Measurements from ENCODE around the gene SIRPA.
"Not testable (repeated sequence)": the region's sequence is repeated elsewhere in the genome, so short reads cannot be mapped to it uniquely, and the experiment has no call there.

Gene SIRPA

DNA sequence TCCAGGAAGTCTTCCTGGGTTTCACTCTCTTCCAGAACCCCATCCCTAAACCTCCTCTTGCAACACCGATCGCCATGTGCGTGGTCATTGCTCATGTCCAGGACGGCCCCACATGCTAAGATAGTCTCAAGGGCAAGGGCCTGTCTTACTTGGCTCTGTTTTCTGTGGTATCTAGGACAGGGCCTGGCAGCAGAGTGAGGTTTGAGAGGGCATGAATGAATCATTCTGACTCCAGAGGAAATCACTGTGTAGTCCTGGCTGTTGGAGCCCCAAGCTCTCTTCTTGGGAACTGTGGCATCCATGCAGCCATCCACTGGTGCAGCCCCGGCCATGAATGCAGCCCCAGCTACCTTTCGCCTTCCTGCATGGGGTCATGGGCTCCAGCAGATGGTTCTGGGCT is 12.4 kb downstream of the SIRPA start:
- no peak for DNase-seq (ENCODE audit: low read depth)

DNA sequence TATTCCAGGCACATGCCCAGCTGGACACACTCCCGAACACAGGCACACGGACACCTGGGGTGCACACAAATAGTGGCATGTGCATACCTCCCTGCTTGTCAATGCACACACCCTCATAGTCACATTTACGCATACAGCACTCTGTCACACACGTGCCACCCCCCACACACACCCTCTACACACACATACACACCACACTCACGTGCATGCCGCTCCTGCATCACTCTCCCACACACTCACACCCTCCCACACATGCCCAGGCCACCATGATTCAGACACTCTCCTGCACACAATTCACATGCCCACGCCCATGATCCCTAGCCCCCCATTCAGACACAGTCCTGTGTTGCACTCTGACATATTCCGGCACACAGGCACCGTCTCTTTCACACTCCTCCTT is 13.0 kb downstream of the SIRPA start:
- no peak for DNase-seq (ENCODE audit: low read depth)

GRCh38 chr20:1909097-1909496 is 13.9 kb downstream of the SIRPA start:
- DNase-seq (ENCODE audit: low read depth) = no peak

GRCh38 chr20:1911536-1911935 is 16.3 kb downstream of the SIRPA start:
- no peak for DNase-seq (ENCODE audit: low read depth)

- DNase-seq (ENCODE audit: low read depth) = no peak
Observed at GRCh38 chr20:1912053-1912452, 16.8 kb downstream of the SIRPA start.

DNA sequence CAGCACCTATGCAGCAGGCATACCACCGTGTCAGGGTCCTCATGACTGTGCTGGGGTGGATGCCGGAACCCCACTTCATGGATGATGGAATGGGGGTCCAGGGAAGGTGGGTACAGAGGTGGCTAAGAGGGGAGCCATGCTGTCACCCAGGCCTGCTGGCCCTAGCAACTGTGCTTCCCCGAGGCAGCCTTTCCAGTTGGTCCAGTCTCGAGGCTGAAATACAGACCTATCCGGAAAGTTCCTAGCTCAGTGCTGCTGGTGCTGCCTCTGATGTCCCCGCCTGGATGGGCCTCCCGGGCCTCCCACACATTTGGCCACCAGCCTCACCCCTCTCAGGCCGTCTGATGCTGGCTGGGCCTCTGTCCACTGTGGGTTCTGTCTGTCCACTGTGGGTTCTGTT is 17.4 kb downstream of the SIRPA start:
- no peak for DNase-seq (ENCODE audit: low read depth)

- not testable (repeated sequence) for DNase-seq (ENCODE audit: low read depth)
Observed at GRCh38 chr20:1915233-1915632, 20.0 kb downstream of the SIRPA start.

DNA sequence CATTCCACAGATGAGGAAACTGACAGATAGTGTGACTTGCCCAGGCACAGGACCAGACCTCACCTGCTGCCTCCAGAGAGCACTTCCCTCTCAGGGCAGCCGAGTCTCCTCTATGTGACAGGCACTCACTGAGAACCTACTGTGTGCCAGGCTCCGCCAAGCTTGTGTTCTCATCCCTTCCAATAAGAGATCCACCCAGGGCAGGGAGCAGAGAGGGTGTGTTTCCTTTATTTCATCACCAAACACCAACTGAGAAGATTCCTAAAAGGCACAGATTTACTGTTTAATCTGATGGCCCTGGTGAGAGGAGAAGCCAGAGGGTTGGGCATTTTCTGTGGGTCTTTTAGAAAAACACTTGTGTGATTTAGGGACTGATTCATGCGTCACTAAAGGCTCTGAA is 20.5 kb downstream of the SIRPA start:
- no peak for DNase-seq (ENCODE audit: low read depth)

- no peak for DNase-seq (ENCODE audit: low read depth)
Observed at GRCh38 chr20:1917786-1918185, 22.6 kb downstream of the SIRPA start.

GRCh38 chr20:1918491-1919165 is 23.4 kb downstream of the SIRPA start:
- no peak for DNase-seq (ENCODE audit: low read depth)

GRCh38 chr20:1920252-1920651 is 25.0 kb downstream of the SIRPA start:
- DNase-seq (ENCODE audit: low read depth) = no peak

- DNase-seq (ENCODE audit: low read depth) = no peak
Observed at GRCh38 chr20:1920826-1921225, 25.6 kb downstream of the SIRPA start.

- DNase-seq (ENCODE audit: low read depth) = not testable (repeated sequence)
Observed at GRCh38 chr20:1921985-1922384, 26.8 kb downstream of the SIRPA start.

- DNase-seq (ENCODE audit: low read depth) = no peak
Observed at GRCh38 chr20:1922786-1923185, 27.6 kb downstream of the SIRPA start.

DNA sequence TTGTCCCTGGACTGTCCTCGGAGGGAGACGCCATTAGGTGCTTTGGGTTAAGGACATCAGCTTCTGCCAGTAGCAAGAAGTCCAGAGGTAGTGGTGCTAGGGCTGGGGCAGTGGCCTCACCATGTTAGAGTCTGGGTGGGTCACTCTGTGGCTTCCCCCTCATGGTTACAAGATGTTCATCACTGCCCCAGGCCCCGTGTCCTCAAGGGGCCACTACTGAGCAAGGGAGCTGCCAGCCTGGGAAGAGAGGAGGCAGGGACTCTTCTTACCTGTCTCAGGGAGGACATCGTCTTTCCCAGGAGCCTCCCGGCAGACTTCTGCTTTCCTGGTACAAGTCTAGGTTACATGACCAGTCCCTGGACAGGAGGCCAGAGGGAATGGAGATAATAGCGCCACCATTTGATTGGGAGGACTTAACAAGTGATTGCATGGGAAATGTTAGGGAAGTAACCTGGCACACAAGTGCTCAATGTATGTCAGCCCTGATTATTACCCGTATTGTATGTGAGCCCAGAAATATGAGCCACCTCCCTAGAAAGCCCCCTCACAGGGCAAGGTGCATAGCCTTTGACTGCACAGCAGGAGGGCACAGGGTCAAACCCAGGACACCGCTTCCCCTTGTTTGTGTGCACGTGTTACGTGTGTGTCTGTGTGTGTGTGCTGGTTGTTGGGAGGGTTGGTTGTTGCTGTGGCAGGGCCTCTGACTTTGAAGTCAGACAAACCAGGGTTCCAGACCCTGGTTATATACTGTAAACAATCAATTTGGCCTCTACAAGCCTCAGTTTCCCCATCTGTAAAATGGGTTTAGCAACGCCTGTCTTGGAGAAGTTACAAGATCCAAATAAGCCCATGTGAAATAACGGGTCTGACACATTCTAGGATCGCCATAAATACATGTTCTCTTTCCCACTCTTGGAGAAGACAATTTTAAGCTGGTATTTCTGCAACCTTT is 30.0 kb downstream of the SIRPA start:
- DNase-seq (ENCODE audit: low read depth) = no peak

- DNase-seq (ENCODE audit: low read depth) = no peak
Observed at GRCh38 chr20:1926237-1926636, 31.0 kb downstream of the SIRPA start.

- no peak for DNase-seq (ENCODE audit: low read depth)
Observed at GRCh38 chr20:1927217-1927616, 32.0 kb downstream of the SIRPA start.

- no peak for DNase-seq (ENCODE audit: low read depth)
Observed at GRCh38 chr20:1928154-1928553, 32.9 kb downstream of the SIRPA start.

DNA sequence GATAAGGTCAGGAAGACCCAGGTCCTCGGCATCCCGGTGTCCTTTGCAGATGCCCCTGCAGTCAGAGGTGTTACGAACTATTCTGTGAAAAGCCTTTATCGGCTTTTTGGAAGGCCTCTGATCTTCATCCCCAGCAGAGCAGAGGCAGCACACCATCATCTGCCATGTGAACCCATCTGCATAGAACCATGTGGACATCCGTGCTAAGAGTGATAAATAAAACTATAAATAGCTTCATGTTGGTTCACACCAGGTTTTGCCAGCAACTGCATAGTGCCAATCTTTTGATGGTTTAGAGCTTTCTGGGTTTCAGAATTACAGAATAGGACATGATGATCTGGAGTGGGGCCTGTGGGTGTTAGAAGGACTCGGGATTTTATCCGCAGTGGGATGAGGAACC is 33.6 kb downstream of the SIRPA start:
- DNase-seq (ENCODE audit: low read depth) = no peak

DNA sequence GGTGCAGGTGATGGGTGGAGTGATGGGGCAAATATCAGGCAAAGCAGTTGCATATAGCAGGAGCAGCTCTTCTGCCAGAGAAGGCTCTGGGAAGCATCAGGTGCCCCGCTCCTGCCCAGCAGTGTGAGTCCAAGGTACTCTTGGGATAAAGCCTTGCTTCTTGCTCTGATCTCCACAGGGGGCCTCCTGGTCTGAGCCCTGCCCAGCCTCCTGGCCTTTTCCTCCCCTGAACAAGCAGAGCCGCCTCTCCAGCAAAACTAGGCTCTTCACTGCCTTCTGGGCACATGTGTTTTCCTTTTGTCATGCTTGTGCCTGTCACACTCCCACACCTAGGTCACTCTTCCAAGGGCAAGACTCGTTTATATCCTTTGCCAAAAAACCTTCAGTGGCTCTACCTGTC is 34.3 kb downstream of the SIRPA start:
- DNase-seq (ENCODE audit: low read depth) = no peak

DNA sequence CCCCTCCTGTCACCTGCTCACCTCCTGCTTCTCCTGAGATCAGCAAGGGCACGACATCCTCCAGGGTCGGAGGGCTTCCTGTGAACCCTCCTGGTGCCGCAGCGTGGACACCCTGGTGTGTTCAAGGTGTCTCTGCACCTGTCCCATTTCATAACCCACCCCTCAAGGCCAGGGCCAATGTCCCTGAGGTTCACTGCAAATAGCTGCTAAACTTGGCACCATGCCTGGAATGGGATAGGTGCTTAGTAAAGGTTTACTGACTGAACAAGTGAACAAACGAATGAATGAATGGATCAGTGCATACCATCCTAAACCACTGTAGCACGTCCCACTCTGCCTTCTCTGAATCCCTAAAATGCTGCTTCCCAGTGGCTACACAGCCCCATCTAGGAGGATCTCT is 35.0 kb downstream of the SIRPA start:
- DNase-seq (ENCODE audit: low read depth) = no peak

DNA sequence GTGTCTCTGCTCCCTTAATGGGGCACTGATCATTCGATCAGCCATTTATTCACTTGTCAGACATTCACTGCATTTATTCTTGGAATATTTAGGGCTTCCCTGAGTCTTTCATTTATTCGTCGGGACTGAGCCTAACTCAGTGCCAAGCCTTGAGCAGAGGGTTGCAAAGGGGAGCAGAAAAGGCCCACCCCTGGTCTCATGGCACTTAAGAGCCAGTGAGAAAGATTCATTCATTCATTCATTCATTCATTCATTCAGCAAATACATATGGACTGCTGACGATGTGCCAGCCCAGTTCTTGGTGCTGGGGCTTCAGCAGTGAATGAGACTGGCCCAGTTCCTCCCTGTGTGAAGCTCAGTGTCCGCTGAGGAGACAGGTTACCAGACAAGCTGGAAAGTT is 36.6 kb downstream of the SIRPA start:
- DNase-seq (ENCODE audit: low read depth) = no peak

GRCh38 chr20:1932971-1933370 is 37.8 kb downstream of the SIRPA start:
- no peak for DNase-seq (ENCODE audit: low read depth)

Data from non-pigmented ciliary epithelial cell (primary cell).